HG03139 (cell line): ENCODE data around the gene EIF5.

Source experiments
- ATAC-seq: cut with Tn5 transposase; IDR thresholded peaks from one replicate; pipeline ENCODE4 v1.9.1; 2021; ENCODE audit not compliant: unreplicated experiment

The EIF5 gene

DNA sequence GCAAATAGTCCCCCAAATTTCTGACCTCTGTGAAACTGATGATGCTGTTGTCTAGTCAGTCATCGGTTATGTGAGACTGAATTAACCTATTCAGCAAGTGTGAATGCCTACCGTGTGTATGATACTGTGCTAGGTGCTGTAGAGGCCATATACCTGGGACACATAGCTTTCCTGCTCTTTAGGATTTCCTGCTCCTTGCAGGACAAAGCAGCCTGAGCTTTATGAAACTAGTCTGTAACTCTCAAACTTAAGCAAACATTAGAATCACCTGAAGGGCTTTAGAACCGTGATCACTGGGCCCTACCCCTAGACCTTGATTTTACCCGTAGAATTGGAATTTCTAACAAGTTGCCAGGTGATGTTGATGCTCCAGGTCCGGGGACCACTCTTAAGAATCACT lies 58.1 kb downstream of the EIF5 start:
- ATAC-seq: no peak

DNA sequence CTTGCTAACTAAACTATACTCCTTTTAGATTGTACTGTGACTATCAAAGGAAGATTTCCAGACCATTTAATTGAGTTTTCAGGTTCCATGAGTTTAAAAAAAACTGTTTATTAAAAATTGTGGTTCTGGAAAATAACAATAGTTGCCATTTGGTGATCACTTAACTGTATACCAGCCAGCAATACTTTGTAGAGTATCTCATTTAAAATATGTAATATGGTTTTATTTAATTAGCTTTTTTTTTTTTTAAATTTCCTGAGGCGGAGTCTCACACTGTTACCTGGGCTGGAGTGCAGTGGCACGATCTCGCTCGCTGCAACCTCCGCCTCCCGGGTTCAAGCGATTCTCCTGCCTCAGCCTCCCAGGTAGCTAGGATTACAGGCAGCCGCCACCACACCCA lies 58.5 kb downstream of the EIF5 start:
- ATAC-seq: no peak

DNA sequence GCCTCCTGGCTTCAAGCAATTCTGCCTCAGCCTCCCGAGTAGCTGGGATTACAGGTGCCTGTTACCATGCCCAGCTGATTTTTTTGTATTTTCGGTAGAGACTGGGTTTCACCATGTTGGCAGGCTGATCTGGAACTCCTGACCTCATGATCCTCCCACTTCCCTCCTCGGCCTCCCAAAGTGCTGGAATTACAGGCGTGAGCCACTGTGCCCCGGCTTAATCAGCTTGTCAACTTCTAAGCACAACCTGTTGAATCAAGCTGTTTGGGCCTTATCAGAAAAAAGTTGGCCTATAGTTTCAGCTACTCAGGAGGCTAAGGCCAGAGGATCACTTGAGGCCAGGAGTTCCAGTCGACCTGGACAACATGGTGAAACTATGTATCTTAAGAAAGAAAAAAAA lies 59.0 kb downstream of the EIF5 start:
- ATAC-seq: no peak

DNA sequence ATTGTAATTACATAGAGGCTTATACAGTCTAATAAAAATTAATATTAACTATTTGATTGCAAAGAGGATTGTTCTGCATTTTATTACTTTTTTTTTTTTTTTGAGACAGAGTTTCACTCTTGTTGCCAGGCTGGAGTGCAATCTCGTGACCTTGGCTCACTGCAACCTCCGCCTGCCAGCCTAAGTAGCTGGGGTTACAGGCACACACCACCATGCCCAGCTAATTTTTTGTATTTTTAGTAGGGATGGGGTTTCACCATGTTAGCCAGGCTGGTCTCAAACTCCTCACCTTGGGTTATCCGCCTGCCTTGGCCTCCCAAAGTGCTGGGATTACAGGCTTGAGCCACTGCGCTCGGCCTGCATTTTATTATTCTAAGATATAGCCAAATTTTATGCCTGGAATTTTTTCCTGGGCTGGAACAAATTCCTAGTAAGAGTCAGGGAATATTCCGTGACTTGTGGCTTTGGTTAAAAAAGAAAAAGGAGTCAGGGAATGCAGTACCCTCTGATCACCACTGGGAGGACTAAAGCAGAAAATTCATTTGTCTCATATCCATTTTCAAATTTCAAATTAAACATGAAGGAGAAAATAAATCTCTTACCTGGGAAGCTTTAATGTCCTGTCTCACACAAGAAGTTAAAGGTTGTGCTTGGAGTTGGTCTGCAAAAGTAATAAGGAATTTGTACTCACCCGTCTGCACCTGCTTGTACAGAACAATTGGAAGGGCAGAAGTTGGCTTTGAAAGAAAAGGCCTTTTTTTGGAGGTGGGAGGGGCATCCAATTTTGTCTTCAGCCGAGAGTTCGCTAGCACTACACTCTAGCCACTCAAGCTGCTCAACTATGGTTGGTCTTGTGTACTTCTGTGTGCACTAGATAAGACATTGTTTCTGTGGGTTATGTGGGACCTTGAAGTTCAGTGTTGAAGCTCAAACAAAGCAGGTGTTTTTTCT lies 59.9 kb downstream of the EIF5 start:
- no peak for ATAC-seq
